Glomerular endothelial cell (primary cell): Measurements from ENCODE around the gene MED26. TPM values are rescaled to one million over a fixed set of nuclear protein-coding genes. Genes with fewer than 3 reads are reported as not detected.
"Not testable (repeated sequence)": the region's sequence is repeated elsewhere in the genome, so short reads cannot be mapped to it uniquely, and the experiment has no call there.

Experiments
- DNase-seq: peaks from one replicate; pipeline ENCODE4 v3.0.0-alpha.2; 2011; ENCODE audit warnings: low read depth, low spot score; ENCODE audit errors: extremely low read depth
- total RNA-seq: library from RNA; depleted of rRNA; stranded (reverse); fragments of >200 nt; gene quantifications from 2 replicates; pipeline ENCODE4 v1.2.3, GENCODE V29; 2015

MED26 gene
- total RNA-seq, 1 donor from 2014 or later = 11.7 TPM

- no peak for DNase-seq
Observed at GRCh38 chr19:16576690-16577530, 51.1 kb downstream of the MED26 start.

GRCh38 chr19:16575861-16576689 lies 51.9 kb downstream of the MED26 start:
- DNase-seq = no peak

- DNase-seq = no peak
Observed at GRCh38 chr19:16575282-16575681, 52.7 kb downstream of the MED26 start.

- no peak for DNase-seq
Observed at GRCh38 chr19:16573925-16574324, 54.1 kb downstream of the MED26 start.

- DNase-seq = no peak
Observed at GRCh38 chr19:16573296-16573695, 54.7 kb downstream of the MED26 start.

GRCh38 chr19:16572332-16573211 lies 55.4 kb downstream of the MED26 start, which contains the start of gene SLC35E1:
Gene SLC35E1, minus strand, starts transcription at chr19:16572415. Its CDS starts 51 bp downstream, at chr19:16572364.
- DNase-seq = no peak

- DNase-seq = no peak
Observed at GRCh38 chr19:16571822-16572331, 56.1 kb downstream of the MED26 start.

GRCh38 chr19:16571283-16571682 lies 56.7 kb downstream of the MED26 start:
- DNase-seq = no peak

GRCh38 chr19:16569609-16570320 lies 58.2 kb downstream of the MED26 start:
- DNase-seq = no peak

- DNase-seq = no peak
Observed at GRCh38 chr19:16566702-16567101, 61.3 kb downstream of the MED26 start.

GRCh38 chr19:16566161-16566560 lies 61.8 kb downstream of the MED26 start:
- no peak for DNase-seq

GRCh38 chr19:16564842-16565241 lies 63.2 kb downstream of the MED26 start:
- DNase-seq = no peak

- DNase-seq = no peak
Observed at GRCh38 chr19:16562608-16563025, 65.4 kb downstream of the MED26 start.

- no peak for DNase-seq
Observed at GRCh38 chr19:16561382-16561781, 66.6 kb downstream of the MED26 start.

GRCh38 chr19:16559780-16560276 lies 68.2 kb downstream of the MED26 start:
- DNase-seq = no peak

- no peak for DNase-seq
Observed at GRCh38 chr19:16554776-16555175, 73.2 kb downstream of the MED26 start.

- not testable (repeated sequence) for DNase-seq
Observed at GRCh38 chr19:16551902-16552301, 76.1 kb downstream of the MED26 start.

GRCh38 chr19:16548956-16549355 lies 79.0 kb downstream of the MED26 start:
- no peak for DNase-seq

GRCh38 chr19:16544473-16545231 lies 83.4 kb downstream of the MED26 start:
- no peak for DNase-seq
